HL-60 (cell line): ENCODE measurements around the gene OR1E1.

Experiments used
- CTCF ChIP-seq: IDR thresholded peaks from one replicate; pipeline ENCODE4 v1.5.1; 2011; ENCODE audit warnings: low read length, control low read depth, inconsistent platforms; ENCODE audit not compliant: insufficient read depth
- GABPA ChIP-seq: IDR thresholded peaks from 2 replicates; pipeline ENCODE4 v1.6.1; 2012; ENCODE audit warnings: low read depth
- POLR2AphosphoS5 ChIP-seq: IDR thresholded peaks from 2 replicates; pipeline ENCODE4 v1.6.1; 2012; ENCODE audit warnings: low read depth
- REST ChIP-seq: IDR thresholded peaks from 2 replicates; pipeline ENCODE4 v1.6.1; 2012; ENCODE audit warnings: low read depth; ENCODE audit not compliant: insufficient replicate concordance

- TF ChIP-seq POLR2AphosphoS5 (no peak), CTCF (no peak), GABPA (no peak), REST (no peak)
These were observed 35.5 kb upstream of the OR1E1 start, which contains the start of gene OR1E2 for GRCh38 chr17:3433741-3434140.
